NT2/D1 (cell line): ENCODE results near the gene TMEM161B.

Experiments
- SUZ12 ChIP-seq: IDR thresholded peaks from 2 replicates; pipeline ENCODE4 v1.6.1; 2011; ENCODE audit not compliant: insufficient read length, insufficient read depth; ENCODE audit errors: extremely low read depth
- YY1 ChIP-seq: IDR thresholded peaks from 2 replicates; pipeline ENCODE4 v1.6.1; 2011; ENCODE audit not compliant: insufficient read length, insufficient read depth
- ZNF274 ChIP-seq: IDR thresholded peaks from 2 replicates; pipeline ENCODE4 v1.6.1; 2011; ENCODE audit warnings: mild to moderate bottlenecking, low read depth, low read length

- TF ChIP-seq ZNF274 (no peak), YY1 (no peak), SUZ12 (no peak)
Observed at GRCh38 chr5:88256037-88256436, 12.6 kb downstream of the TMEM161B start.
